ENCODE data around the gene ASB2.

ASB2 gene

GRCh38 chr14:93954516-93954830 is 21.9 kb downstream of the ASB2 start:
- ChIA-PET POLR2A (no interaction called here), CTCF (interaction anchor here (0.8 kb wide), 1 partner anchor 13 kb away, joined by 3 read pairs; no protein-coding TSS in a partner anchor)
- no peak overlapping the region for H3K4me3 ChIP-seq (ENCODE audit: low read depth, low read length)
- H3K4me1 ChIP-seq (ENCODE audit: control insufficient read depth, insufficient read depth, low read length) = peaks cover 4% of the 10 kb centered on the region
- no peaks in the 10 kb centered on the region for H3K9me3 ChIP-seq (ENCODE audit: control insufficient read depth, insufficient read depth, low read depth, low read length)
- no peak overlapping the region for H3K27ac ChIP-seq (ENCODE audit: extremely low read depth, low read depth, low read length)
- no peaks in the 10 kb centered on the region for H3K36me3 ChIP-seq (ENCODE audit: control insufficient read depth in 2 of 2, insufficient read depth in 1 of 2, low read length in 2 of 2)
- no peak for TF ChIP-seq ZSCAN16 (tag by site-specific recombination; IDR thresholded peaks at IDR 0.05)
- no peak for TF ChIP-seq ZNF843 (tag by site-specific recombination; IDR thresholded peaks at IDR 0.05)
- TF ChIP-seq ZNF692 (tag by site-specific recombination; IDR thresholded peaks at IDR 0.05) = no peak
- TF ChIP-seq ZNF394 (tag by site-specific recombination; IDR thresholded peaks at IDR 0.05; ENCODE audit: borderline replicate concordance) = no peak
- TF ChIP-seq ZNF426 (tag by site-specific recombination; IDR thresholded peaks at IDR 0.05) = no peak
- TF ChIP-seq ZBTB21 (tag by site-specific recombination; IDR thresholded peaks at IDR 0.05) = no peak
- no peak for TF ChIP-seq FEZF1 (tag by site-specific recombination; IDR thresholded peaks at IDR 0.05)
- TF ChIP-seq GLI4 (tag by site-specific recombination; IDR thresholded peaks at IDR 0.05) = no peak
- TF ChIP-seq KLF8 (tag by site-specific recombination; IDR thresholded peaks at IDR 0.05) = no peak
- TF ChIP-seq ZNF121 (tag by site-specific recombination; IDR thresholded peaks at IDR 0.05) = no peak
- TF ChIP-seq ZBTB20 (tag by site-specific recombination; IDR thresholded peaks at IDR 0.05) = no peak
- TF ChIP-seq ZNF223 (tag by site-specific recombination; IDR thresholded peaks at IDR 0.05) = no peak
- no peak for TF ChIP-seq ZNF561 (tag by site-specific recombination; IDR thresholded peaks at IDR 0.05; ENCODE audit: borderline replicate concordance)
- TF ChIP-seq ZNF549 (tag by site-specific recombination; IDR thresholded peaks at IDR 0.05) = no peak
- no peak for TF ChIP-seq SETDB1 (IDR thresholded peaks at IDR 0.05; ENCODE audit: insufficient read length, low read length)
- TF ChIP-seq ZNF404 (tag by site-specific recombination; IDR thresholded peaks at IDR 0.05) = no peak
- TF ChIP-seq ZNF544 (tag by site-specific recombination; IDR thresholded peaks at IDR 0.05) = no peak
- TF ChIP-seq IKZF3 (tag by site-specific recombination; IDR thresholded peaks at IDR 0.05) = no peak

GRCh38 chr14:93953739-93954515 is 22.4 kb downstream of the ASB2 start:
- no peaks in the 10 kb centered on the region for H3K36me3 ChIP-seq (ENCODE audit: control insufficient read depth in 2 of 2, insufficient read depth in 1 of 2, low read length in 2 of 2)
- no peak overlapping the region for H3K4me3 ChIP-seq (ENCODE audit: low read depth, low read length)
- no peaks in the 10 kb centered on the region for H3K9me3 ChIP-seq (ENCODE audit: control insufficient read depth, insufficient read depth, low read depth, low read length)
- H3K27ac ChIP-seq (ENCODE audit: extremely low read depth, low read depth, low read length) = no peak overlapping the region
- ChIA-PET CTCF (interaction anchor here (0.7 to 0.8 kb wide), 2 partner anchors 10 to 13 kb away, joined by 3 to 4 read pairs; no protein-coding TSS in a partner anchor), POLR2A (no interaction called here)
- no peak for TF ChIP-seq ZNF175 (tag by site-specific recombination; IDR thresholded peaks at IDR 0.05)
- TF ChIP-seq, protein P1, sequence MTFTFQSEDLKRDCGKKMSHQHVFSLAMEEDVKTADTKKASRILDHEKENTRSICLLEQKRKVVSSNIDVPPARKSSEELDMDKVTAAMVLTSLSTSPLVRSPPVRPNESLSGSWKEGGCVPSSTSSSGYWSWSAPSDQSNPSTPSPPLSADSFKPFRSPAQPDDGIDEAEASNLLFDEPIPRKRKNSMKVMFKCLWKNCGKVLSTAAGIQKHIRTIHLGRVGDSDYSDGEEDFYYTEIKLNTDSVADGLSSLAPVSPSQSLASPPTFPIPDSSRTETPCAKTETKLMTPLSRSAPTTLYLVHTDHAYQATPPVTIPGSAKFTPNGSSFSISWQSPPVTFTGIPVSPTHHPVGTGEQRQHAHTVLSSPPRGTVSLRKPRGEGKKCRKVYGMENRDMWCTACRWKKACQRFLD (tag by site-specific recombination; IDR thresholded peaks at IDR 0.05) = no peak
- TF ChIP-seq ZIC2 (tag by site-specific recombination; IDR thresholded peaks at IDR 0.05) = peak; percentile 82
- TF ChIP-seq, protein P2, sequence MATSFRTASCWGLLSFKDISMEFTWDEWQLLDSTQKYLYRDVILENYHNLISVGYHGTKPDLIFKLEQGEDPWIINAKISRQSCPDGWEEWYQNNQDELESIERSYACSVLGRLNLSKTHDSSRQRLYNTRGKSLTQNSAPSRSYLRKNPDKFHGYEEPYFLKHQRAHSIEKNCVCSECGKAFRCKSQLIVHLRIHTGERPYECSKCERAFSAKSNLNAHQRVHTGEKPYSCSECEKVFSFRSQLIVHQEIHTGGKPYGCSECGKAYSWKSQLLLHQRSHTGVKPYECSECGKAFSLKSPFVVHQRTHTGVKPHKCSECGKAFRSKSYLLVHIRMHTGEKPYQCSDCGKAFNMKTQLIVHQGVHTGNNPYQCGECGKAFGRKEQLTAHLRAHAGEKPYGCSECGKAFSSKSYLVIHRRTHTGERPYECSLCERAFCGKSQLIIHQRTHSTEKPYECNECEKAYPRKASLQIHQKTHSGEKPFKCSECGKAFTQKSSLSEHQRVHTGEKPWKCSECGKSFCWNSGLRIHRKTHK (tag by site-specific recombination; IDR thresholded peaks at IDR 0.05) = no peak
- TF ChIP-seq YY2 (tag by site-specific recombination; IDR thresholded peaks at IDR 0.05) = no peak
- TF ChIP-seq ZFP69B (tag by site-specific recombination; IDR thresholded peaks at IDR 0.05) = no peak
- no peaks in the 10 kb centered on the region for H3K4me1 ChIP-seq (ENCODE audit: control insufficient read depth, insufficient read depth, low read length)

Measured in HEK293 (cell line).